GM12878 (cell line): ENCODE results near the gene FBXL17. TPM values are rescaled to one million over a fixed set of nuclear protein-coding genes. Genes with fewer than 3 reads are reported as not detected.

Experiments
- ATAC-seq: fragments of 200-7000 bp; cut with Tn5 transposase; 3 replicates; pipeline ENCODE4 v1.9.1; 2020; ENCODE audit warnings: mild to moderate bottlenecking, moderate library complexity
- BruUV-seq: library from RNA; stranded (reverse); fragments of 400-500 nt; replicated peaks from 2 replicates; lab custom pipeline; 2021; lab: Mats Ljungman, UMichigan
- CTCF ChIA-PET: fragments of 300-600 bp; sonication (Branson Sonifier 250); formaldehyde crosslinking; extraction: SDS; loops from one replicate; lab custom pipeline; 2021; ENCODE audit warnings: inconsistent platforms; lab: Yijun Ruan, JAX
- POLR2A ChIA-PET: fragments of 350-600 bp; formaldehyde crosslinking; extraction: SDS; loops from one replicate; lab custom pipeline; 2021; ENCODE audit warnings: inconsistent platforms; lab: Charles Lee
- RAD21 ChIA-PET: fragments of 300-600 bp; sonication (Branson Sonifier 250); formaldehyde crosslinking; loops from one replicate; lab custom pipeline; 2023; ENCODE audit warnings: antibody characterized with exemption; ENCODE audit not compliant: unreplicated experiment; lab: Charles Lee
- SMC1A ChIA-PET: fragments of 300-600 bp; sonication (Branson Sonifier 250); formaldehyde crosslinking; loops from one replicate; lab custom pipeline; 2023; ENCODE audit not compliant: unreplicated experiment, uncharacterized antibody; lab: Charles Lee
- DNase-seq: peaks from one replicate; pipeline ENCODE4 v3.0.0-alpha.2; 2011; ENCODE audit warnings: low read depth, low spot score
- FAIRE-seq: peaks from 3 replicates; lab custom pipeline; 2011; peaks lifted over from hg19 to GRCh38; lab: Jason Lieb, UNC
- H2AFZ ChIP-seq: 2 replicates; pipeline ENCODE4 v1.6.0; 2011; ENCODE audit warnings: low read depth, low read length, control low read depth; ENCODE audit not compliant: control insufficient read depth
- H3K27ac ChIP-seq: 2 replicates; pipeline ENCODE4 v1.5.1; 2011; ENCODE audit warnings: control low read depth; ENCODE audit not compliant: control insufficient read depth, insufficient read depth
- H3K27me3 ChIP-seq, 2 experiments: replicated peaks in 1 of 2; 2 replicates each; pipeline versions ENCODE4 v1.6.0 to v1.6.1; 2011; ENCODE audit warnings: low read length in 1 of 2; ENCODE audit not compliant: control insufficient read depth in 2 of 2, insufficient read depth in 2 of 2
- H3K36me3 ChIP-seq, 2 experiments: 2 replicates each; pipeline ENCODE4 v1.5.1; 2011; ENCODE audit warnings: low read length in 1 of 2; ENCODE audit not compliant: control insufficient read depth in 2 of 2, insufficient read depth in 2 of 2
- H3K4me1 ChIP-seq: 2 replicates; pipeline ENCODE4 v1.6.1; 2011; ENCODE audit warnings: mild to moderate bottlenecking, low read length, moderate library complexity, mixed read lengths; ENCODE audit not compliant: control insufficient read depth, insufficient read depth
- H3K4me2 ChIP-seq: 2 replicates; pipeline ENCODE4 v1.6.0; 2011; ENCODE audit warnings: control low read depth; ENCODE audit not compliant: control insufficient read depth, insufficient read depth
- H3K4me3 ChIP-seq: fragments of 200-600 bp; sonication (generic); 2 replicates; pipeline ENCODE4 v1.5.1; 2016
- H3K79me2 ChIP-seq: 2 replicates; pipeline ENCODE4 v1.6.0; 2011; ENCODE audit warnings: low read length; ENCODE audit not compliant: control insufficient read depth, insufficient read depth
- H3K9ac ChIP-seq: 2 replicates; pipeline ENCODE4 v1.8.0; 2011; ENCODE audit warnings: low read length, control low read depth, mixed read lengths; ENCODE audit not compliant: control insufficient read depth, insufficient read depth
- H3K9me3 ChIP-seq: replicated peaks from 3 replicates; pipeline ENCODE4 v1.5.1; 2011; ENCODE audit warnings: mild to moderate bottlenecking, low read length; ENCODE audit not compliant: control insufficient read depth, insufficient read depth
- H4K20me1 ChIP-seq: 2 replicates; pipeline ENCODE4 v1.6.0; 2011; ENCODE audit not compliant: control insufficient read depth, insufficient read depth
- JUNB ChIP-seq: IDR thresholded peaks from 2 replicates; pipeline ENCODE4 v1.6.1; 2016; ENCODE audit warnings: antibody characterized with exemption, mild to moderate bottlenecking
- NFYB ChIP-seq: IDR thresholded peaks from 2 replicates; pipeline ENCODE4 v1.6.1; 2011; ENCODE audit warnings: low read depth, mild to moderate bottlenecking, low read length, improper control_type of control experiment, moderate library complexity; ENCODE audit not compliant: insufficient read depth
- TCF7 ChIP-seq: IDR thresholded peaks from 2 replicates; pipeline ENCODE4 v1.6.1; 2014; ENCODE audit warnings: antibody characterized with exemption, borderline replicate concordance
- ZNF592 ChIP-seq: fragments of 450-650 bp; IDR thresholded peaks from 2 replicates; pipeline ENCODE4 v1.6.1; 2017; ENCODE audit warnings: mild to moderate bottlenecking, moderate library complexity
- WGBS: methylation state at CpG from one replicate; pipeline ENCODE4 v1.1.6; 2016; ENCODE audit warnings: low lambda C conversion rate; ENCODE audit not compliant: insufficient replicate concordance, insufficient coverage; ENCODE audit errors: missing lambda C conversion rate; 5-methylcytosine and 5-hydroxymethylcytosine counted together
- in situ Hi-C: fragments of 300-500 bp; cut with MboI; formaldehyde crosslinking; loops from 9 replicates; pipeline ENCODE4 v1.14.3; 2018; ENCODE audit warnings: mixed read lengths
- intact Hi-C: fragments of 100-400 bp; cut with micrococcal nuclease; formaldehyde crosslinking; loops from one replicate; pipeline ENCODE4 v1.14.2; 2022; ENCODE audit not compliant: unreplicated experiment
- polyA plus RNA-seq, 11 experiments: library from polyadenylated mRNA; depleted of rRNA in 4 of 11; unstranded in 6 of 11; stranded (reverse) in 5 of 11; fragments of >200 nt; fragmentation: Nextera tagmentation in 4 of 11; fragmentation: Illumina TruSeq in 1 of 11; extraction: Ambion mirVana in 4 of 11; extraction: Trizol in 1 of 11; gene quantifications; 1 replicate in 1 of 11; 2 replicates in 10 of 11; pipeline versions ENCODE4 v1.2.1 to v1.2.3, GENCODE V29; 2011 to 2016; ENCODE audit warnings: inconsistent platforms in 2 of 11, missing spikeins in 2 of 11, low read depth in 1 of 11
- total RNA-seq, 4 experiments: library from RNA; depleted of rRNA in 3 of 4; stranded (reverse); fragments of >200 nt in 3 of 4; fragmentation: Illumina TruSeq in 1 of 4; extraction: Trizol in 1 of 4; gene quantifications; 2 replicates each; pipeline versions ENCODE4 v1.2.1 to v1.2.3, GENCODE V29; 2013 to 2021

Gene FBXL17
- total and polyA plus RNA-seq, 10 of the 15 experiments (the other 5 are each of a cell fraction or from before 2014, with no cell fraction given) = 0.88 to 9.0 (median 4.4) TPM

DNA sequence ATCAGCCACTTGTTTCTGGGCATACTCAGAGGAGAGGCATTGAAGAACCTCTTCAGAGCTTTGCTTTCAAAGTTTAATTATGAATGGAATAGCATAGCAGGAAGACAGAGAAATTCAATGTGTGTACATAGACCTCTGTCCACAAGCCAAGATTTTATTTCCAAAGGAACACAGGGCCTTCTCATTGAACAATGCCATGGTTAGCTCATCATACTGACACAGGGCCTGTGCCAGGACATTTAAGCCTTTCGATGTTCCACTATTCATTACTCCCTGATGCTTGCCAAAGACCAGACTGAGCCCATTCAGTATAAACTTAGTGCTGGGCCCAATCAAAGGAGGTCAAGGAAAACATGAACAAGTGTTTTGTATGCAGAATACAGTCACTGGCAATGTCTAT lies 280.8 kb downstream of the FBXL17 start:
- H4K20me1 ChIP-seq = no peaks in the 10 kb centered on the region
- H3K27ac ChIP-seq = no peak overlapping the region
- ChIA-PET SMC1A (no interaction called here), POLR2A (no interaction called here), RAD21 (no interaction called here), CTCF (no interaction called here)
- H3K79me2 ChIP-seq = no peaks in the 10 kb centered on the region
- in situ Hi-C loops = no loop called here
- no peaks in the 10 kb centered on the region for H3K9me3 ChIP-seq
- no peak overlapping the region for H3K4me3 ChIP-seq
- no peak overlapping the region for H2AFZ ChIP-seq
- no peak for FAIRE-seq
- H3K9ac ChIP-seq = no peak overlapping the region
- TF ChIP-seq TCF7 (no peak), ZNF592 (no peak), NFYB (no peak), JUNB (no peak)
- no TSS peak for BruUV-seq
- H3K4me1 ChIP-seq = no peaks in the 10 kb centered on the region
- H3K36me3 ChIP-seq = no peaks in the 10 kb centered on the region
- no peak overlapping the region for H3K4me2 ChIP-seq
- WGBS = 48% methylated on average over 1 of the region's 1 CpG
- no peaks in the 10 kb centered on the region for H3K27me3 ChIP-seq
- intact Hi-C loops = no loop called here
- DNase-seq = no peak
- no peak for ATAC-seq
